SU-DHL-6 (cell line): ENCODE data around the gene RGS3.

Source experiments
- H2AFZ ChIP-seq: fragments of 200-600 bp; sonication (generic); 2 replicates; pipeline ENCODE4 v1.6.1; 2014; ENCODE audit warnings: low read depth, mild to moderate bottlenecking, moderate library complexity, mixed read lengths, antibody characterized with exemption, low read length; ENCODE audit not compliant: severe bottlenecking
- H3F3A ChIP-seq: fragments of 200-600 bp; shearing (Covaris generic); 2 replicates; pipeline ENCODE4 v1.6.0; 2016; ENCODE audit warnings: antibody characterized with exemption, mild to moderate bottlenecking; ENCODE audit not compliant: insufficient read depth
- H3K27ac ChIP-seq: fragments of 200-600 bp; sonication (generic); 2 replicates; pipeline ENCODE4 v1.5.1; 2016; ENCODE audit warnings: low read depth, mild to moderate bottlenecking, low read length, moderate library complexity, mixed read lengths
- H3K27me3 ChIP-seq: fragments of 200-600 bp; sonication (generic), shearing (Covaris generic); 2 replicates; pipeline ENCODE4 v1.6.0; 2014; ENCODE audit warnings: mild to moderate bottlenecking, low read length
- H3K36me3 ChIP-seq: fragments of 200-600 bp; sonication (generic); 2 replicates; pipeline ENCODE4 v1.6.1; 2014; ENCODE audit warnings: mild to moderate bottlenecking, low read length, mixed read lengths
- H3K4me2 ChIP-seq: fragments of 300-600, 200-600 bp; shearing (Covaris generic), sonication (generic); 2 replicates; pipeline ENCODE4 v1.6.0; 2014; ENCODE audit warnings: low read length, low read depth, mild to moderate bottlenecking; ENCODE audit not compliant: poor library complexity, severe bottlenecking
- H3K4me3 ChIP-seq: fragments of 200-600 bp; sonication (generic); 2 replicates; pipeline ENCODE4 v1.5.1; 2014; ENCODE audit warnings: antibody characterized with exemption, low read length, mild to moderate bottlenecking, mixed read lengths; ENCODE audit not compliant: insufficient read depth, poor library complexity, severe bottlenecking
- H3K79me2 ChIP-seq: fragments of 200-600 bp; sonication (generic); 2 replicates; pipeline ENCODE4 v1.6.1; 2014; ENCODE audit warnings: mild to moderate bottlenecking, low read length, moderate library complexity; ENCODE audit not compliant: insufficient read depth
- H3K9ac ChIP-seq: fragments of 200-600 bp; sonication (generic); 2 replicates; pipeline ENCODE4 v1.7.0; 2014; ENCODE audit warnings: mild to moderate bottlenecking, low read length
- H3K9me2 ChIP-seq: fragments of 200-600 bp; sonication (generic); replicated peaks from 2 replicates; pipeline ENCODE4 v1.6.1; 2014; ENCODE audit warnings: low read length; ENCODE audit not compliant: insufficient read depth
- H3K9me3 ChIP-seq: fragments of 200-600 bp; sonication (generic); 2 replicates; pipeline ENCODE4 v1.6.1; 2014; ENCODE audit warnings: low read length, mixed read lengths; ENCODE audit not compliant: insufficient read depth
- H4K20me1 ChIP-seq: fragments of 200-600 bp; sonication (generic); 2 replicates; pipeline ENCODE4 v1.6.1; 2014; ENCODE audit warnings: low read depth, mild to moderate bottlenecking, antibody characterized with exemption, low read length, moderate library complexity, mixed read lengths
- EZH2phosphoT487 ChIP-seq: fragments of 200-600 bp; sonication (generic), shearing (Covaris generic); conservative IDR thresholded peaks from 2 replicates; pipeline ENCODE4 v1.6.1; 2018; ENCODE audit warnings: mild to moderate bottlenecking, antibody characterized with exemption, low read length, moderate library complexity, mixed read lengths
- TF ChIP-seq, protein P1 (sequence below): fragments of 200-600 bp; sonication (generic); IDR thresholded peaks from one replicate; pipeline ENCODE4 v1.5.1; 2017; ENCODE audit warnings: antibody characterized with exemption, mild to moderate bottlenecking, low read length, moderate library complexity; ENCODE audit not compliant: insufficient read depth, poor library complexity, severe bottlenecking

RGS3 gene

DNA sequence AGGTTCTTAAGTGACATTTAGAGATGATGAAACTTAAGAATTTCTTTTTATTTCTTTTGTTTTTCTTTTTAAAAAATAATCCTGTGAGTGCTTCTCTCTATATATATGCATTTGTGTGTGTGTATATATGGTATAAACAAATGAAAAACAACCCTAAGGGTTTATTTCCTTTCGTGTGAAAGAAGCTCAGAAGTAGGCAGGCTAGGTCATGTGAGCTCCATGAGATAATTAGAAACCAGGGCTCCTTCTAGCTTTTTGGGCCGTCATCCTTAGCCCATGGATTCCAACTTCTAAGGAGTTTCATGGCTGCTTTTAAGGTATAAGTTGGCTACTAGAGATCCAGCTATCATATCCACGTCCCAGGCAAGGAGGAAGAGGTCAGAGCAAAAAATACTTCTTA, 41.8 kb upstream of the RGS3 start:
- no peaks in the 10 kb centered on the region for H3K27me3 ChIP-seq
- no peak overlapping the region for H3K27ac ChIP-seq
- no peaks in the 10 kb centered on the region for H3K9me2 ChIP-seq
- no peaks in the 10 kb centered on the region for H3K79me2 ChIP-seq
- H3K4me3 ChIP-seq, result no peak overlapping the region
- H3K9me3 ChIP-seq, result no peaks in the 10 kb centered on the region
- H3F3A ChIP-seq, result no peaks in the 10 kb centered on the region
- no peak overlapping the region for H3K9ac ChIP-seq
- no peaks in the 10 kb centered on the region for H3K36me3 ChIP-seq
- no peak for TF ChIP-seq EZH2phosphoT487
- TF ChIP-seq, protein P1, sequence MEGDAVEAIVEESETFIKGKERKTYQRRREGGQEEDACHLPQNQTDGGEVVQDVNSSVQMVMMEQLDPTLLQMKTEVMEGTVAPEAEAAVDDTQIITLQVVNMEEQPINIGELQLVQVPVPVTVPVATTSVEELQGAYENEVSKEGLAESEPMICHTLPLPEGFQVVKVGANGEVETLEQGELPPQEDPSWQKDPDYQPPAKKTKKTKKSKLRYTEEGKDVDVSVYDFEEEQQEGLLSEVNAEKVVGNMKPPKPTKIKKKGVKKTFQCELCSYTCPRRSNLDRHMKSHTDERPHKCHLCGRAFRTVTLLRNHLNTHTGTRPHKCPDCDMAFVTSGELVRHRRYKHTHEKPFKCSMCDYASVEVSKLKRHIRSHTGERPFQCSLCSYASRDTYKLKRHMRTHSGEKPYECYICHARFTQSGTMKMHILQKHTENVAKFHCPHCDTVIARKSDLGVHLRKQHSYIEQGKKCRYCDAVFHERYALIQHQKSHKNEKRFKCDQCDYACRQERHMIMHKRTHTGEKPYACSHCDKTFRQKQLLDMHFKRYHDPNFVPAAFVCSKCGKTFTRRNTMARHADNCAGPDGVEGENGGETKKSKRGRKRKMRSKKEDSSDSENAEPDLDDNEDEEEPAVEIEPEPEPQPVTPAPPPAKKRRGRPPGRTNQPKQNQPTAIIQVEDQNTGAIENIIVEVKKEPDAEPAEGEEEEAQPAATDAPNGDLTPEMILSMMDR, result no peak
- H3K4me2 ChIP-seq, result no peak overlapping the region
- H4K20me1 ChIP-seq, result no peaks in the 10 kb centered on the region
- no peak overlapping the region for H2AFZ ChIP-seq

DNA sequence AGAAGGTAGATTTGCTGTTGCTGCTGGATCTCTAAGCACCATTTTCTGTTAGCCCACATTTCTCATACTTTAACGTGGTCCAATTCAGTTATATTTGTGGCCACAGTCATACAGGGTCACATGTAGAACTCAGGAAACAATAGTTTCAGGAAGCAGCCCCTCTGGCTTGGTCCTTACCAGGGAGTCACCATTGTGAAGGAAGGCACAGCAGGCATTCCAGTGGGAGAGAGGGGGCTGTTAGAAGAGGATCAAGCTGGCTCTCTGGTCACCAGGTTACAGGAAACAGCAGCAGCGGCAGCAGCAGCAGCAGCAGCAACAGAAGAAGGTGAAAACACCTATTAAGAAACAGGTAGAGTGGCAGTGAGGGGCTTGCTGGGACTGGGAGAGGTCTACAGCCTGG, 38.5 kb upstream of the RGS3 start:
- no peak overlapping the region for H3K4me2 ChIP-seq
- no peaks in the 10 kb centered on the region for H3F3A ChIP-seq
- no peaks in the 10 kb centered on the region for H3K27me3 ChIP-seq

DNA sequence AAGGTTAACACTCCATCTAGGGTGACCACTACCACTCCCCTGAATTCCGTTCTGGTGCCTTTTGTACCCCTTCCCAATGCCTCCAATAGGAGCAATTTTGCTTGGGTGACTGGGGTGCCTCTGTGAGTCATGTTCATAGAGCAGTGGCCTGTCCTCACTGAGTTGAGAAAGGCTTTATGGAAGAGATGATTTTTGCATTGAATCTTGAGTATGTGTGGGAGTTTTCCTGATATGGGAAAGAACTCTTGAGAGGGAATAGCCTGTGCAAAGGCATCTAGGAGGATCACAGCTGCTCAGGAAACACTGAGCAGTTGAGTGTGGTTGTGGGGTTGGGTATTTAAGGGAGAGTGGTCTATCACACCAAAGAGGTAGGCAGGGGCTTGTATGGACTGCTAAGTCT, 36.8 kb upstream of the RGS3 start:
- H3F3A ChIP-seq, result no peaks in the 10 kb centered on the region
- H3K79me2 ChIP-seq, result no peaks in the 10 kb centered on the region
- no peaks in the 10 kb centered on the region for H3K9me3 ChIP-seq
- H3K27me3 ChIP-seq, result no peaks in the 10 kb centered on the region
- H3K9ac ChIP-seq, result no peak overlapping the region
- TF ChIP-seq, protein P1, result no peak
- no peak for TF ChIP-seq EZH2phosphoT487
- no peaks in the 10 kb centered on the region for H3K9me2 ChIP-seq
- H4K20me1 ChIP-seq, result no peaks in the 10 kb centered on the region
- no peak overlapping the region for H2AFZ ChIP-seq
- H3K4me3 ChIP-seq, result no peak overlapping the region
- no peak overlapping the region for H3K27ac ChIP-seq
- no peak overlapping the region for H3K4me2 ChIP-seq
- H3K36me3 ChIP-seq, result no peaks in the 10 kb centered on the region

More for the DNA sequence above, 38.5 kb upstream of the RGS3 start:
- no peak overlapping the region for H3K4me3 ChIP-seq
- H3K9ac ChIP-seq, result no peak overlapping the region
- H3K36me3 ChIP-seq, result no peaks in the 10 kb centered on the region
- TF ChIP-seq, protein P1, result no peak
- no peak for TF ChIP-seq EZH2phosphoT487
- no peak overlapping the region for H2AFZ ChIP-seq
- H3K79me2 ChIP-seq, result no peaks in the 10 kb centered on the region
- H4K20me1 ChIP-seq, result no peaks in the 10 kb centered on the region
- H3K9me2 ChIP-seq, result no peaks in the 10 kb centered on the region
- no peak overlapping the region for H3K27ac ChIP-seq
- H3K9me3 ChIP-seq, result no peaks in the 10 kb centered on the region
